ENCODE data around the gene EEF1AKMT3. TPM values are rescaled to one million over a fixed set of nuclear protein-coding genes. Genes with fewer than 3 reads are reported as not detected.

The EEF1AKMT3 gene
- total and polyA plus RNA-seq, 2 of the 4 experiments (the other 2 are of a cell fraction), result 3.2 to 8.1 TPM

DNA sequence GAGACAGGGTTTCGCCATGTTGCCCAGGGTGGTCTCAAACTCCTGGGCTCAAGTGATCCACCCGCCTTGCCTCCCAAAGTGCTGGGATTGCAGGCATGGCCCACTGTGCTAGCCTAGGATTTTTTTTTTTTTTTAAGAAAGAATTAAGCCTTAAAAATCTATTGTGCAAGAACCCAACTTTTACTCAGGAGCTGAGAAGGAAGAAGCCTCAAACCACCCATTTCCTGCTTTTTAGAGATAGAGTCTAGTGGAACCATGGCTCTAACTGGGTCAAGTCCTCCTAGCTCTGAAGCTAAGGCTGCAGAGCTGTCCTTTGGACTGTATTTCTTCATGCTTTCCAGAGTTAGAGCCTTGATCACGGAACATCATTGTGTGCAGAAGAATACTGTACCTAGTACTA, 8.8 kb downstream of the EEF1AKMT3 start:
- H3K4me1 ChIP-seq (ENCODE audit: control insufficient read depth, insufficient read depth, low read length), result 0 out of 2 replicates have a peak, but pooled peaks cover 2% of the 10 kb centered on the region
- H2BK20ac ChIP-seq (ENCODE audit: low read depth, low read length), result no peak overlapping the region
- POLR2A ChIA-PET (ENCODE audit: unreplicated experiment), result no interaction called here
- TF ChIP-seq CHD1 (IDR thresholded peaks at IDR 0.05; ENCODE audit: low read depth, low read length) (no peak), SMC3 (IDR thresholded peaks at IDR 0.05; ENCODE audit: low read depth, low read length) (no peak), RCOR1 (IDR thresholded peaks at IDR 0.05; ENCODE audit: insufficient replicate concordance, low read length) (no peak), CEBPB (IDR thresholded peaks at IDR 0.05; ENCODE audit: low read depth, low read length) (no peak), RAD21 (IDR thresholded peaks at IDR 0.05; ENCODE audit: low read length) (no peak), FOS (IDR thresholded peaks at IDR 0.05; ENCODE audit: low read depth, low read length) (no peak), NFE2L2 (IDR thresholded peaks at IDR 0.05; ENCODE audit: low read depth, low read length) (no peak), MAZ (IDR thresholded peaks at IDR 0.05; ENCODE audit: borderline replicate concordance, low read depth, low read length) (no peak), MXI1 (IDR thresholded peaks at IDR 0.05; ENCODE audit: borderline replicate concordance, low read depth, low read length) (no peak), MAFK (IDR thresholded peaks at IDR 0.05; ENCODE audit: low read depth, low read length) (no peak), RFX5 (IDR thresholded peaks at IDR 0.05; ENCODE audit: low read depth, low read length) (no peak), BHLHE40 (IDR thresholded peaks at IDR 0.05; ENCODE audit: low read depth, low read length) (no peak), POLR2A (IDR thresholded peaks at IDR 0.05; ENCODE audit: low read depth, low read length) (no peak)
- TF ChIP-seq, protein P1, sequence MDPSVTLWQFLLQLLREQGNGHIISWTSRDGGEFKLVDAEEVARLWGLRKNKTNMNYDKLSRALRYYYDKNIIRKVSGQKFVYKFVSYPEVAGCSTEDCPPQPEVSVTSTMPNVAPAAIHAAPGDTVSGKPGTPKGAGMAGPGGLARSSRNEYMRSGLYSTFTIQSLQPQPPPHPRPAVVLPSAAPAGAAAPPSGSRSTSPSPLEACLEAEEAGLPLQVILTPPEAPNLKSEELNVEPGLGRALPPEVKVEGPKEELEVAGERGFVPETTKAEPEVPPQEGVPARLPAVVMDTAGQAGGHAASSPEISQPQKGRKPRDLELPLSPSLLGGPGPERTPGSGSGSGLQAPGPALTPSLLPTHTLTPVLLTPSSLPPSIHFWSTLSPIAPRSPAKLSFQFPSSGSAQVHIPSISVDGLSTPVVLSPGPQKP (IDR thresholded peaks at IDR 0.05; ENCODE audit: borderline replicate concordance, low read depth, low read length), result no peak
- TF ChIP-seq, protein P2, sequence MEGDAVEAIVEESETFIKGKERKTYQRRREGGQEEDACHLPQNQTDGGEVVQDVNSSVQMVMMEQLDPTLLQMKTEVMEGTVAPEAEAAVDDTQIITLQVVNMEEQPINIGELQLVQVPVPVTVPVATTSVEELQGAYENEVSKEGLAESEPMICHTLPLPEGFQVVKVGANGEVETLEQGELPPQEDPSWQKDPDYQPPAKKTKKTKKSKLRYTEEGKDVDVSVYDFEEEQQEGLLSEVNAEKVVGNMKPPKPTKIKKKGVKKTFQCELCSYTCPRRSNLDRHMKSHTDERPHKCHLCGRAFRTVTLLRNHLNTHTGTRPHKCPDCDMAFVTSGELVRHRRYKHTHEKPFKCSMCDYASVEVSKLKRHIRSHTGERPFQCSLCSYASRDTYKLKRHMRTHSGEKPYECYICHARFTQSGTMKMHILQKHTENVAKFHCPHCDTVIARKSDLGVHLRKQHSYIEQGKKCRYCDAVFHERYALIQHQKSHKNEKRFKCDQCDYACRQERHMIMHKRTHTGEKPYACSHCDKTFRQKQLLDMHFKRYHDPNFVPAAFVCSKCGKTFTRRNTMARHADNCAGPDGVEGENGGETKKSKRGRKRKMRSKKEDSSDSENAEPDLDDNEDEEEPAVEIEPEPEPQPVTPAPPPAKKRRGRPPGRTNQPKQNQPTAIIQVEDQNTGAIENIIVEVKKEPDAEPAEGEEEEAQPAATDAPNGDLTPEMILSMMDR (conservative IDR thresholded peaks at IDR 0.05; ENCODE audit: low read depth, low read length), result no peak
- TF ChIP-seq, protein P3, sequence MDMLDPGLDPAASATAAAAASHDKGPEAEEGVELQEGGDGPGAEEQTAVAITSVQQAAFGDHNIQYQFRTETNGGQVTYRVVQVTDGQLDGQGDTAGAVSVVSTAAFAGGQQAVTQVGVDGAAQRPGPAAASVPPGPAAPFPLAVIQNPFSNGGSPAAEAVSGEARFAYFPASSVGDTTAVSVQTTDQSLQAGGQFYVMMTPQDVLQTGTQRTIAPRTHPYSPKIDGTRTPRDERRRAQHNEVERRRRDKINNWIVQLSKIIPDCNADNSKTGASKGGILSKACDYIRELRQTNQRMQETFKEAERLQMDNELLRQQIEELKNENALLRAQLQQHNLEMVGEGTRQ (IDR thresholded peaks at IDR 0.05; ENCODE audit: low read depth, low read length), result no peak
- peaks cover 8% of the 10 kb centered on the region for H3K36me3 ChIP-seq (ENCODE audit: control insufficient read depth, insufficient read depth, low read length)
- intact Hi-C loops (cut with micrococcal nuclease) (no loop called here), in situ Hi-C loops (cut with MboI; ENCODE audit: low sequenced_read_pairs) (no loop called here), dilution Hi-C loops (cut with HindIII; ENCODE audit: low sequenced_read_pairs, unreplicated experiment) (no loop called here)
- H3K4me3 ChIP-seq (ENCODE audit: insufficient read depth, low read depth, low read length), result no peak overlapping the region
- no peaks in the 10 kb centered on the region for H3K9me3 ChIP-seq (ENCODE audit: control insufficient read depth, insufficient read depth, low read length)
- H3K14ac ChIP-seq (replicated peaks; ENCODE audit: low read depth, low read length), result no peak overlapping the region
- no peak overlapping the region for H3K56ac ChIP-seq (ENCODE audit: extremely low read depth, insufficient read depth, low read length)
- no peak overlapping the region for H2BK15ac ChIP-seq (ENCODE audit: low read depth, low read length)
- no peak overlapping the region for H3K23ac ChIP-seq (ENCODE audit: low read depth, low read length)
- H3K27me3 ChIP-seq (ENCODE audit: control insufficient read depth, insufficient read depth, low read length), result no peaks in the 10 kb centered on the region
- no peaks in the 10 kb centered on the region for H4K20me1 ChIP-seq (ENCODE audit: insufficient read depth, low read length)
- no peak overlapping the region for H3K18ac ChIP-seq (ENCODE audit: low read depth, low read length)
- H3K9ac ChIP-seq (ENCODE audit: low read depth, low read length), result no peak overlapping the region
- H2AK5ac ChIP-seq (ENCODE audit: low read depth, low read length), result no peak overlapping the region
- H3K4me2 ChIP-seq (ENCODE audit: low read depth, low read length), result no peak overlapping the region
- WGBS, 2 experiments (ENCODE audit: extremely low coverage in 2 of 2, insufficient read length in 1 of 2), result 86% methylated on average over 1 of the region's 3 CpGs; no CpG with 5 or more reads in 1 of the 2 experiments
- BruUV-seq (replicated peaks), result no TSS peak
- no peak overlapping the region; the same call in 1 of the 2 replicates for H4K91ac ChIP-seq (ENCODE audit: insufficient read depth, low read depth, low read length)
- no peak for ATAC-seq (ENCODE audit: low read depth)
- no peak overlapping the region for H3K4ac ChIP-seq (ENCODE audit: low read depth, low read length)
- no peak overlapping the region for H4K5ac ChIP-seq (ENCODE audit: low read depth, low read length)
- peaks cover 13 to 26% of the 10 kb centered on the region in 2 experiments; a peak in 3 of 4 replicates for H3K79me1 ChIP-seq (ENCODE audit: low read depth in 1 of 2, low read length in 2 of 2)
- no peaks in the 10 kb centered on the region for H3K9me1 ChIP-seq (ENCODE audit: insufficient read depth, low read length)
- H3K27ac ChIP-seq (ENCODE audit: insufficient read depth, low read length), result no peak overlapping the region
- no peak for DNase-seq
- H2AK9ac ChIP-seq (replicated peaks; ENCODE audit: low read depth, low read length, poor library complexity), result no peak overlapping the region
- H4K8ac ChIP-seq (ENCODE audit: low read depth in 2 of 2, low read length in 2 of 2), result no peak overlapping the region
- H2BK120ac ChIP-seq (ENCODE audit: low read depth, low read length), result no peak overlapping the region
- no peak overlapping the region for H2AFZ ChIP-seq (replicated peaks; ENCODE audit: low read length, poor library complexity)
- no peak overlapping the region for H2BK5ac ChIP-seq (ENCODE audit: low read depth, low read length, poor library complexity, severe bottlenecking)
- CTCF ChIA-PET, result no interaction called here
